Measurements from ENCODE around the gene DLGAP4.

GRCh38 chr20:36519944-36520343, 213.8 kb downstream of the DLGAP4 start:
- TF ChIP-seq CTCF (IDR thresholded peaks at IDR 0.05) (no peak), POLR2A (IDR thresholded peaks at IDR 0.05) (no peak)

All from body of pancreas (tissue), 4 donors.